Body of pancreas (tissue), 4 donors: ENCODE results near the gene IGFN1.

Experiments used
- CTCF ChIP-seq, 7 experiments: fragments of 450-650 bp in 4 of 7; fragments of 200-600 bp in 3 of 7; sonication (generic) in 3 of 7; IDR thresholded peaks; one replicate each; pipeline ENCODE4 v1.5.1; 2016 to 2019; ENCODE audit warnings: antibody characterized with exemption in 7 of 7
- POLR2A ChIP-seq, 3 donors: fragments of 450-650 bp; IDR thresholded peaks; one replicate each; pipeline ENCODE4 v1.6.1; 2016; ENCODE audit warnings: antibody characterized with exemption in 3 of 3, mild to moderate bottlenecking in 2 of 3

- TF ChIP-seq CTCF (IDR thresholded peaks at IDR 0.05) (no peak), POLR2A (IDR thresholded peaks at IDR 0.05) (no peak)
Measured at GRCh38 chr1:201144701-201145100, 45.9 kb upstream of the IGFN1 start.
